ENCODE data around the gene EBI3.
"Not testable (repeated sequence)": the region's sequence is repeated elsewhere in the genome, so short reads cannot be mapped to it uniquely, and the experiment has no call there.

The EBI3 gene

DNA sequence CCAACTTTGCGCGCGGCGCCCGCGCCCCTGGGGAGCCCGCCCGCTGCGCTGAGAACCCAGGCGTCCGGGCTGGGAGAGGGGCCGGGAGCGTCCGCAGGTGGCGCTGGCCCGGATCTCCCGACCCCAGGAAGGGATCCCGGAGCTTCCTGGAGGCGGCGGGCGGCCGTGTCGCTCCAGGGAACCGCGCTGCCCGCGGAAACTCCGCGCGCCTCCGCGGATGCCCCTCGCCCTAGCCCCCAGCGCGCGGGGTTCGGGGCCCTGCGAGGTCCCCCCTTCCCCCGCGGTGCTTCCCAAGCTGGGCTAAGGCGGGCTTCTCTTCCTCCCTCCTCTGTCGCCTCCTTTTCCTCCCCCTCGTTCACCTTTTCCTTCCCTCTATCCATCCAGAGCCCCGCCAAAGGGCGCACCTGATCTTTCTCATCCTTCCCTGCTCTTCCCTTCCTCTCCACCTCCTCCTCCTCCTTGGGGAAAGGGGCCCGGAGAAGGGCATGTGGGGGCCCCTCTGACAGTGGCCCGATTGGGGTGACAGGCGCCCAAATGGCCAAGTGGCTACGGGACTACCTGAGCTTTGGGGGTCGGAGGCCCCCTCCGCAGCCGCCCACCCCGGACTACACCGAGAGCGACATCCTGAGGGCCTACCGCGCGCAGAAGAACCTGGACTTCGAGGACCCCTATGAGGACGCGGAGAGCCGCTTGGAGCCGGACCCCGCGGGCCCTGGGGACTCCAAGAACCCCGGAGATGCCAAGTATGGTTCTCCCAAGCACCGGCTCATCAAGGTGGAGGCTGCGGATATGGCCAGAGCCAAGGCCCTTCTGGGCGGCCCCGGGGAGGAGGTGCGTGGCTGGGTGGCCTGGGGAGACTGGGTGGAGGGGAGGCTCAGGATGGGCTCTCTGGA is 50.5 kb downstream of the EBI3 start:
- no peak for DNase-seq

DNA sequence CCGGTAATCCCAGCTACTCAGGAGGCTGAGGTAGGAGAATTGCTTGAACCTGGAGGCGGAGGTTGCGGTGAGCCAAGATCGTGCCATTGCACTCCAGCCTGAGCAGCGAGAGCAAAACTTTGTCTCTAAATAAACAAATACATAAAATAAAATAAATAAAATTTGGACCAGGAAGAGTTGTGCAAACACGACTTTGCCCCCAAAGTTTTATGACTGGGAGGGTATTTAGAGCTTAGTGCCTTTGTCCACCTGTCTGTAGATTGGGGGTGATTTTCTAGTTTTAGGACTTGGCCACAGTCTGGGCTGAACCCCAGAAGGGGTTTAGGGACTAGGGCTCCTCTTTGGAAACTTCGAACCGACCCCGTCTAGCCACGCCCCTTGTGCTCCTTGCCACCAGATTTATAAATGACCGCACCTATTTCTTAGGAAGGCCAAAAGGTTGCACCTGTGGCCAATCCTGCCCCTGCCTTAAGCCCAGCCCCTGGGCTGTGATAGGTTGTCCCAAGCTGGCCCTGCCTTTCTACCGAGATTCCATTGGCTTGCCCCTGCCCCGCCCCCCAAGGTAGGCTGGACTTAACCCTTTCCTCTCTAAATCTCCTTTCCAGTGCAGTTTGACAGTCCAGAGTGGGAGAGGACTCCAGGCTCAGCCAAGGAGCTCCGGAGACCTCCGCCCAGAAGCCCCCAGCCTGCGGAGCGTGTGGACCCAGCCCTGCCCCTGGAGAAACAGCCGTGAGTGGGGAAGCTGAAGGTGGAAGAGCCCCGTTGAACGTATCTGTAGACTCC is 55.0 kb downstream of the EBI3 start:
- DNase-seq, result no peak

DNA sequence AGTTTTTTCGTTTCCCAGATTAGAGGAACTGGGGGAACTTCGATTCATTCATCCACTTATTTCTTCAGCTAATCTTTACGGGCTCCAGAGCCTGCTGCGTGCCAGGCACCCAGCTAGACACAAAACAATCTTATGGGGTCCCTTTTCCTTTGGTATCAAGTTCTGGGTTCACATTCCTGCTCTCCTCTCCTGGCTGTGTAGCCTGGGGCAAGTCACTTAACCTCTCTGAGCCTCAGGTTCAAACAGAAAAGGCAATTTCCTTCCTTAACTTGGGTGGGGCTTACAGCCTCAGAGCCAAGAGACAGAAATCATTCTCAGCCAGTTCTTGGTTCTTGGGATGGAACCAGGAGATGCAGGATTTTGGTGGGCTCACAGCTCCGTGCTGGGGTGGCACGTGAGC is 55.7 kb downstream of the EBI3 start:
- DNase-seq, result no peak

DNA sequence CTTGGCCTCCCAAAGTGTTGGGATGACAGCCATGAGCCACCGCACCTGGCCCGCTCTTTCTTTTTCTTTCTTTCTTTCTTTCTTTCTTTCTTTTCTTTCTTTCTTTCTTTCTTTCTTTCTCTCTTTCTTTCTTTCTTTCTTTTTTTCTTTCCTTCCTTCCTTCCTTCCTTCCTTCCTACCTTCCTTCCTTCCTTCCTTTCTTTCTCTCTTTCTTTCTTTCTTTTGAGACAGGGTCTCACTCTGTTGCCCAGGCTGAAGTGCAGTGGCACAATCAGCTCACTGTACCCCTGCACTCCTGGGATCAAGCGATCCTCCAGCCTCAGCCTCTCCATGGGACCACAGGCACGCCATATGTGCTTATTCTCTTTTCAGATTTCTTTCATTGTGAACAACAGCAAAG is 56.8 kb downstream of the EBI3 start:
- not testable (repeated sequence) for DNase-seq
